OCI-LY3 (cell line): ENCODE results near the gene SLC9A8.

Source experiments
- H2AFZ ChIP-seq: fragments of 200-600, 300-600 bp; shearing (Covaris generic); 2 replicates; pipeline ENCODE4 v1.6.0; 2014; ENCODE audit warnings: antibody characterized with exemption, low read depth, low read length
- H3K27ac ChIP-seq: fragments of 200-600, 300-600 bp; sonication (generic); 2 replicates; pipeline ENCODE4 v1.5.1; 2014; ENCODE audit warnings: mild to moderate bottlenecking, low read length, moderate library complexity, mixed read lengths
- H3K27me3 ChIP-seq: fragments of 200-600, 300-600 bp; sonication (generic); 2 replicates; pipeline ENCODE4 v1.6.1; 2014; ENCODE audit warnings: low read depth, low read length, mixed read lengths
- H3K36me3 ChIP-seq: fragments of 200-600, 300-600 bp; sonication (generic); replicated peaks from 2 replicates; pipeline ENCODE3; 2014; ENCODE audit warnings: low read depth, low read length, mixed read lengths
- H3K4me1 ChIP-seq: fragments of 300-600, 200-600 bp; sonication (generic); 2 replicates; pipeline ENCODE4 v1.6.1; 2014; ENCODE audit warnings: low read length, mixed read lengths
- H3K4me2 ChIP-seq: fragments of 200-600, 300-600 bp; sonication (generic); 2 replicates; pipeline ENCODE4 v1.6.1; 2014; ENCODE audit warnings: low read length, mixed read lengths
- H3K4me3 ChIP-seq: fragments of 300-600, 200-600 bp; sonication (generic); 2 replicates; pipeline ENCODE4 v1.5.1; 2014; ENCODE audit warnings: antibody characterized with exemption, mild to moderate bottlenecking, low read length, moderate library complexity
- H3K79me2 ChIP-seq: fragments of 300-600, 200-600 bp; shearing (Covaris generic); 2 replicates; pipeline ENCODE4 v1.6.1; 2014; ENCODE audit warnings: mild to moderate bottlenecking, low read length, mixed read lengths
- H3K9ac ChIP-seq: fragments of 300-600, 200-600 bp; shearing (Covaris generic); 2 replicates; pipeline ENCODE4 v1.6.0; 2014; ENCODE audit warnings: mild to moderate bottlenecking, low read length, moderate library complexity
- H3K9me3 ChIP-seq: fragments of 200-600, 300-600 bp; shearing (Covaris generic); 2 replicates; pipeline ENCODE4 v1.6.1; 2014; ENCODE audit warnings: low read length, mixed read lengths; ENCODE audit not compliant: insufficient read depth
- H4K20me1 ChIP-seq: fragments of 200-600, 300-600 bp; sonication (generic); 2 replicates; pipeline ENCODE4 v1.6.1; 2016; ENCODE audit warnings: low read length, mixed read lengths; ENCODE audit not compliant: insufficient read depth
- EZH2phosphoT487 ChIP-seq: fragments of 200-600 bp; shearing (Covaris generic); IDR thresholded peaks from 2 replicates; pipeline ENCODE4 v1.6.1; 2018; ENCODE audit warnings: antibody characterized with exemption, mixed run types, low read depth
- TF ChIP-seq, protein P1 (sequence below): fragments of 200-600, 300-600 bp; sonication (generic); IDR thresholded peaks from 2 replicates; pipeline ENCODE4 v1.5.1; 2014; ENCODE audit warnings: antibody characterized with exemption, low read length, low read depth

The SLC9A8 gene

DNA sequence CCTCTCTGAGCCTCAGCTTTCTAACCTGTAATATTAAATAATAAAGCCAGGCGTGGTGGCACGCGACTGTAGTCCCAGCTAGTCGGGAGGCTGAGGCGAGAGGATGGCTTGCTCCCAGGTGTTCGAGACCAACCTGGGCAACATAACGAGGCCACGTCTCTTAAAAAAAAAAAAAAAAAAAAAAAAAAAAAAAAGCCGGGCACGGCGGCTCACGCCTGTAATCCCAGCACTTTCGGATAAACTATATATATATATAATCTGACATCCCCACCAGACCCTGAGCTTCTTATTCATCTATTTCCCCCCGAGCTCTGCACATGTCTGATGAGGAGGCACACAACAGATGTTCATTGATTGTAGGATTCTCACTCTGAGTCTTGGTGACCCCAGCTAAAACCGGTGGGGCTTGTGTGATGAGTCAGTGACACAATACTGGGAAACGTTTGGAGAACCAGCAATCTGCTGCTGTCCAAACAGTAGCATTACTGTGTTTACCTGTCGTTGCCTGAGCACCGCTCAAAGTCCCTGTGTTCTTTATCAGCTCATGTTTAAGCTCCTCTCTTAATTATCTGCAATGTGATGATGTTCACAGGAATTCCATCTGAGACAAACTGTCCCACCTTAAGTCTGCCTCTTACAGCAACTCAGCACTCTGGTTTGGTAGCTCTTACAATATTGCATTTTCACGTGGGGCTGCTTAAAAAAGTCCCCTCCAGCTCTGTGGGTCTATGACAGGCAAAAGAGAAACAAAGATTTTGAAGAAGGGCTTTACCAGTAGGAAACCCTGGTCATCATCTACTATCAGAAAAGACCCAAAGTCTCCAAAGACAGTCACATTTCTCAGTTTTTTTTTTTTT lies 103.7 kb downstream of the SLC9A8 start:
- TF ChIP-seq EZH2phosphoT487 = no peak
- TF ChIP-seq, protein P1, sequence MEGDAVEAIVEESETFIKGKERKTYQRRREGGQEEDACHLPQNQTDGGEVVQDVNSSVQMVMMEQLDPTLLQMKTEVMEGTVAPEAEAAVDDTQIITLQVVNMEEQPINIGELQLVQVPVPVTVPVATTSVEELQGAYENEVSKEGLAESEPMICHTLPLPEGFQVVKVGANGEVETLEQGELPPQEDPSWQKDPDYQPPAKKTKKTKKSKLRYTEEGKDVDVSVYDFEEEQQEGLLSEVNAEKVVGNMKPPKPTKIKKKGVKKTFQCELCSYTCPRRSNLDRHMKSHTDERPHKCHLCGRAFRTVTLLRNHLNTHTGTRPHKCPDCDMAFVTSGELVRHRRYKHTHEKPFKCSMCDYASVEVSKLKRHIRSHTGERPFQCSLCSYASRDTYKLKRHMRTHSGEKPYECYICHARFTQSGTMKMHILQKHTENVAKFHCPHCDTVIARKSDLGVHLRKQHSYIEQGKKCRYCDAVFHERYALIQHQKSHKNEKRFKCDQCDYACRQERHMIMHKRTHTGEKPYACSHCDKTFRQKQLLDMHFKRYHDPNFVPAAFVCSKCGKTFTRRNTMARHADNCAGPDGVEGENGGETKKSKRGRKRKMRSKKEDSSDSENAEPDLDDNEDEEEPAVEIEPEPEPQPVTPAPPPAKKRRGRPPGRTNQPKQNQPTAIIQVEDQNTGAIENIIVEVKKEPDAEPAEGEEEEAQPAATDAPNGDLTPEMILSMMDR = no peak
- H3K9me3 ChIP-seq = no peaks in the 10 kb centered on the region
- H3K27me3 ChIP-seq = no peaks in the 10 kb centered on the region
- H2AFZ ChIP-seq = peak overlapping the region; percentile 95
- H3K4me1 ChIP-seq = peaks cover 30% of the 10 kb centered on the region
- peak overlapping the region; percentile 88 for H3K27ac ChIP-seq
- peaks cover 9% of the 10 kb centered on the region for H3K36me3 ChIP-seq
- H3K4me2 ChIP-seq = peak overlapping the region; percentile 88
- peaks cover 40% of the 10 kb centered on the region for H3K79me2 ChIP-seq
- peak overlapping the region; percentile 82 for H3K9ac ChIP-seq
- H4K20me1 ChIP-seq = peaks cover 22% of the 10 kb centered on the region
- H3K4me3 ChIP-seq = peak overlapping the region; percentile 85

DNA sequence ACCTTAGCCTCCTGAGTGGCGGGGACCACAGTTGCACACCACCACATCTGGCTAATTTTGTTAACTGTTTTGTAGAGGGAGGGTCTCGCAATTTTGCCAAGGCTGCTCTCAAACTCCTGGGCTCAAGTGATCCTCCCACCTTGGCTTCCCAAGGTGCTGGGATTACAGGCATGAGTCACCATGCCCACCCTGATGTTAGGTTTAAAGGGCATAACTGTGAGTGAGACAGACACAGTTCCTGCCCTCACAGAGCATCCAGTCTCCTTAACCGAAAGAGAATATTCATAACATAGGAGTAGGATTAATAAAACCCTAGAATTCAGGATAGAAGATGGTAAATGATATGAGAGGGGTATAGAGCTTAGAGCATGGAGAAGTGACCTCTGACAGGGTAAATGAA lies 105.8 kb downstream of the SLC9A8 start:
- Histone ChIP-seq H3K4me2 (no peak overlapping the region), H4K20me1 (peaks cover 13% of the 10 kb centered on the region), H3K9ac (no peak overlapping the region), H3K27me3 (no peaks in the 10 kb centered on the region), H3K9me3 (no peaks in the 10 kb centered on the region), H3K4me1 (peaks cover 26% of the 10 kb centered on the region), H3K79me2 (peaks cover 20% of the 10 kb centered on the region), H2AFZ (no peak overlapping the region), H3K36me3 (peaks cover under 1% of the 10 kb centered on the region), H3K27ac (0 out of 2 replicates have a peak overlapping the region, but pooled peaks have one; percentile 88), H3K4me3 (no peak overlapping the region)
- TF ChIP-seq, protein P1 = no peak
- no peak for TF ChIP-seq EZH2phosphoT487

DNA sequence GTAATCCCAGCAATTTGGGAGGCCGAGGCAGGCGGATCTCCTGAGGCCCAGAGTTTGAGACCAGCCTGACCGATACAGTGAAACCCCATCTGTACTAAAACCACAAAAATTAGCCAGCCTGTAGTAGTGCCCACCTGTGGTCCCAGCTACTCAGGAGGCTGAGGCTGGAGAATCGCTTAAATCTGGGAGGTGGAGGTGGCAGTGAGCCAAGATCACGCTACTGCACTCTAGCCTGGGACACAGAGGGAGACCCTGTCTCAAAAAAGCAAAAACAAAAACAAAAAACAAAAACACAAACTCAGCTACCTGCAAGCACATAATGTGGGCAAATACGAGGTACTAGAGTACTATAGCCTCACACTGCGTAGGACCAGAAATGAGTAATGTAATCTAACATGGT lies 106.4 kb downstream of the SLC9A8 start:
- no peak overlapping the region for H3K9ac ChIP-seq

DNA sequence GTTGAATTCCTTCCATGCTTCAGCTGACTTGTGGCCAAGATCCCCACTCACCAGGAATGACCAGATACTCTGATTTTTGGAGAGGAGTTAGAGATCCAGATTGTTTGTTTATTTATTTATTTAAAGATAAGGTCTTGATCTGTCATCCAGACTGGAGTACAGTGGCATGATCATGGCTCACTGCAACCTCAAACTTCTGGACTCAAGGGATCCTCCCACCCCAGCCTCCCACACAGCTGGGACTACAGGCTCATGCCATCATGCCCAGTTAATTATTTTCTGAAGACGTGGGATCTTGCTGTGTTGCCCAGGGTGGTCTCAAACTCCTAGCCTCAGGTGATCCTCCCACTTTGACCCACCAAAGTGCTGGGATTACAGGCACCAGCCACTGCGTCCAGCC lies 106.8 kb downstream of the SLC9A8 start:
- TF ChIP-seq EZH2phosphoT487 = no peak
- TF ChIP-seq, protein P1 = no peak
- H4K20me1 ChIP-seq = peaks cover 3% of the 10 kb centered on the region; the same call in 1 of the 2 replicates
- no peak overlapping the region for H2AFZ ChIP-seq
- H3K4me3 ChIP-seq = no peak overlapping the region
- H3K9ac ChIP-seq = no peak overlapping the region
- no peaks in the 10 kb centered on the region for H3K9me3 ChIP-seq
- no peaks in the 10 kb centered on the region for H3K27me3 ChIP-seq
- no peak overlapping the region for H3K4me2 ChIP-seq
- H3K36me3 ChIP-seq = no peaks in the 10 kb centered on the region
- H3K4me1 ChIP-seq = peaks cover 16% of the 10 kb centered on the region
- H3K27ac ChIP-seq = no peak overlapping the region
- peaks cover 10% of the 10 kb centered on the region for H3K79me2 ChIP-seq

More for the DNA sequence above, 106.4 kb downstream of the SLC9A8 start:
- H3K27ac ChIP-seq = no peak overlapping the region
- no peak overlapping the region for H3K4me3 ChIP-seq
- H4K20me1 ChIP-seq = peaks cover 7% of the 10 kb centered on the region; the same call in 1 of the 2 replicates
- H2AFZ ChIP-seq = no peak overlapping the region
- no peak for TF ChIP-seq EZH2phosphoT487
- TF ChIP-seq, protein P1 = no peak
- no peaks in the 10 kb centered on the region for H3K27me3 ChIP-seq
- H3K4me1 ChIP-seq = peaks cover 20% of the 10 kb centered on the region
- no peak overlapping the region for H3K4me2 ChIP-seq
- H3K79me2 ChIP-seq = peaks cover 14% of the 10 kb centered on the region
- no peaks in the 10 kb centered on the region for H3K36me3 ChIP-seq
- H3K9me3 ChIP-seq = no peaks in the 10 kb centered on the region
